ENCODE results near the gene FARS2. TPM values are rescaled to one million over a fixed set of nuclear protein-coding genes. Genes with fewer than 3 reads are reported as not detected.

The FARS2 gene
- total RNA-seq, 1 donor from 2014 or later: 18.3 TPM

GRCh38 chr6:5425267-5425666, 164.0 kb downstream of the FARS2 start:
- ATAC-seq: peak; percentile 36

GRCh38 chr6:5425797-5426196, 164.5 kb downstream of the FARS2 start:
- no peak overlapping the region for H3K27ac ChIP-seq
- DNase-seq: no peak
- H3K9me3 ChIP-seq: no peaks in the 10 kb centered on the region
- no peak for TF ChIP-seq CTCF (IDR thresholded peaks at IDR 0.05)
- H3K27me3 ChIP-seq: no peaks in the 10 kb centered on the region
- no peaks in the 10 kb centered on the region for H3K4me1 ChIP-seq
- no peaks in the 10 kb centered on the region for H3K36me3 ChIP-seq
- no peak for ATAC-seq
- H3K4me3 ChIP-seq: no peak overlapping the region
- intact Hi-C loops (cut with DNase I): no loop called here

More at GRCh38 chr6:5425267-5425666, 164.0 kb downstream of the FARS2 start:
- intact Hi-C loops (cut with DNase I): no loop called here
- no peak for DNase-seq
- TF ChIP-seq CTCF (IDR thresholded peaks at IDR 0.05): no peak
- Histone ChIP-seq H3K27ac (no peak overlapping the region), H3K4me3 (no peak overlapping the region), H3K27me3 (no peaks in the 10 kb centered on the region), H3K4me1 (no peaks in the 10 kb centered on the region), H3K9me3 (no peaks in the 10 kb centered on the region), H3K36me3 (no peaks in the 10 kb centered on the region)

- Histone ChIP-seq H3K36me3 (no peaks in the 10 kb centered on the region), H3K4me1 (no peaks in the 10 kb centered on the region), H3K9me3 (no peaks in the 10 kb centered on the region), H3K27me3 (no peaks in the 10 kb centered on the region), H3K4me3 (no peak overlapping the region), H3K27ac (no peak overlapping the region)
- ATAC-seq (no peak), DNase-seq (no peak)
- TF ChIP-seq CTCF (IDR thresholded peaks at IDR 0.05): no peak
- intact Hi-C loops (cut with DNase I): no loop called here
Observed at GRCh38 chr6:5427586-5427985, 166.3 kb downstream of the FARS2 start.

- TF ChIP-seq CTCF (IDR thresholded peaks at IDR 0.05): no peak
- no peaks in the 10 kb centered on the region for H3K4me1 ChIP-seq
- H3K27me3 ChIP-seq: no peaks in the 10 kb centered on the region
- no peak overlapping the region for H3K27ac ChIP-seq
- H3K36me3 ChIP-seq: no peaks in the 10 kb centered on the region
- DNase-seq (no peak), ATAC-seq (no peak)
- no peaks in the 10 kb centered on the region for H3K9me3 ChIP-seq
- H3K4me3 ChIP-seq: no peak overlapping the region
- intact Hi-C loops (cut with DNase I): no loop called here
Observed at GRCh38 chr6:5433324-5433723, 172.0 kb downstream of the FARS2 start.

- Histone ChIP-seq H3K36me3 (no peaks in the 10 kb centered on the region), H3K4me3 (no peak overlapping the region), H3K4me1 (peaks cover 7% of the 10 kb centered on the region), H3K27me3 (no peaks in the 10 kb centered on the region), H3K27ac (no peak overlapping the region), H3K9me3 (no peaks in the 10 kb centered on the region)
- DNase-seq (no peak), ATAC-seq (no peak)
- intact Hi-C loops (cut with DNase I): no loop called here
- TF ChIP-seq CTCF (IDR thresholded peaks at IDR 0.05): no peak
Observed at GRCh38 chr6:5435449-5435848, 174.1 kb downstream of the FARS2 start.

GRCh38 chr6:5438922-5439584, 177.7 kb downstream of the FARS2 start:
- no peaks in the 10 kb centered on the region for H3K27me3 ChIP-seq
- H3K36me3 ChIP-seq: no peaks in the 10 kb centered on the region
- ATAC-seq (no peak), DNase-seq (no peak)
- intact Hi-C loops (cut with DNase I): no loop called here
- no peak overlapping the region for H3K4me3 ChIP-seq
- peaks cover 13% of the 10 kb centered on the region for H3K4me1 ChIP-seq
- no peak for TF ChIP-seq CTCF (IDR thresholded peaks at IDR 0.05)
- H3K27ac ChIP-seq: no peak overlapping the region
- no peaks in the 10 kb centered on the region for H3K9me3 ChIP-seq

Measured in upper lobe of right lung (tissue), 1 donor.